DMS53 treated with DMSO at 0.1 percent for 48 hours (cell line): ENCODE measurements around the gene CCL14.
"Not testable (repeated sequence)": the region's sequence is repeated elsewhere in the genome, so short reads cannot be mapped to it uniquely, and the experiment has no call there.

Experiments used
- DNase-seq: peaks from one replicate; lab custom pipeline; 2025; ENCODE audit not compliant: unreplicated experiment; lab: John Stamatoyannopoulos, UW

CCL14 gene

GRCh38 chr17:35986643-35987042, at the start of gene CCL14:
CCL14 (minus strand) TSS chr17:35986729; CDS start chr17:35986649, 80 bp downstream.
- no peak for DNase-seq

- DNase-seq: no peak
Observed at GRCh38 chr17:36036235-36036634, 49.7 kb upstream of the CCL14 start.

GRCh38 chr17:36034127-36034526, 47.6 kb upstream of the CCL14 start:
- no peak for DNase-seq

- DNase-seq: no peak
Observed at GRCh38 chr17:36030956-36031355, 44.4 kb upstream of the CCL14 start.

- DNase-seq: no peak
Observed at GRCh38 chr17:36027761-36028160, 41.2 kb upstream of the CCL14 start.

GRCh38 chr17:36024106-36024869, 37.8 kb upstream of the CCL14 start:
- DNase-seq: no peak

- DNase-seq: no peak
Observed at GRCh38 chr17:36019423-36019822, 32.9 kb upstream of the CCL14 start.

GRCh38 chr17:36017799-36018198, 31.3 kb upstream of the CCL14 start, which contains the start of gene CCL23:
CCL23 (minus strand) TSS chr17:36017972; CDS start chr17:36017897, 75 bp downstream.
- DNase-seq: no peak

- DNase-seq: no peak
Observed at GRCh38 chr17:36016555-36016954, 30.0 kb upstream of the CCL14 start.

GRCh38 chr17:36015895-36016294, 29.4 kb upstream of the CCL14 start:
- not testable (repeated sequence) for DNase-seq

- DNase-seq: no peak
Observed at GRCh38 chr17:36014946-36015345, 28.4 kb upstream of the CCL14 start.

- DNase-seq: no peak
Observed at GRCh38 chr17:36011201-36011600, 24.7 kb upstream of the CCL14 start.

- DNase-seq: peak; percentile 3
Observed at GRCh38 chr17:36008998-36009665, 22.6 kb upstream of the CCL14 start.

- no peak for DNase-seq
Observed at GRCh38 chr17:36004594-36005108, 18.1 kb upstream of the CCL14 start.

- DNase-seq: no peak
Observed at GRCh38 chr17:36002631-36003030, 16.1 kb upstream of the CCL14 start.

GRCh38 chr17:36001862-36002603, 15.5 kb upstream of the CCL14 start:
- peak; percentile 29 for DNase-seq

GRCh38 chr17:36001110-36001771, 14.7 kb upstream of the CCL14 start, which contains the start of gene CCL15:
CCL15 (minus strand) TSS chr17:36001553; CDS start chr17:36001492, 61 bp downstream.
- no peak for DNase-seq

- no peak for DNase-seq
Observed at GRCh38 chr17:36000732-36001109, 14.2 kb upstream of the CCL14 start.

- no peak for DNase-seq
Observed at GRCh38 chr17:35998756-35999155, 12.2 kb upstream of the CCL14 start.

- DNase-seq: no peak
Observed at GRCh38 chr17:35998018-35998545, 11.6 kb upstream of the CCL14 start.

- DNase-seq: not testable (repeated sequence)
Observed at GRCh38 chr17:35995346-35995745, 8.8 kb upstream of the CCL14 start.
